ENCODE data around the gene ZNF74. TPM values are rescaled to one million over a fixed set of nuclear protein-coding genes. Genes with fewer than 3 reads are reported as not detected.

ZNF74 gene
- total RNA-seq, 1 donor from 2014 or later = 19.4 TPM

DNA sequence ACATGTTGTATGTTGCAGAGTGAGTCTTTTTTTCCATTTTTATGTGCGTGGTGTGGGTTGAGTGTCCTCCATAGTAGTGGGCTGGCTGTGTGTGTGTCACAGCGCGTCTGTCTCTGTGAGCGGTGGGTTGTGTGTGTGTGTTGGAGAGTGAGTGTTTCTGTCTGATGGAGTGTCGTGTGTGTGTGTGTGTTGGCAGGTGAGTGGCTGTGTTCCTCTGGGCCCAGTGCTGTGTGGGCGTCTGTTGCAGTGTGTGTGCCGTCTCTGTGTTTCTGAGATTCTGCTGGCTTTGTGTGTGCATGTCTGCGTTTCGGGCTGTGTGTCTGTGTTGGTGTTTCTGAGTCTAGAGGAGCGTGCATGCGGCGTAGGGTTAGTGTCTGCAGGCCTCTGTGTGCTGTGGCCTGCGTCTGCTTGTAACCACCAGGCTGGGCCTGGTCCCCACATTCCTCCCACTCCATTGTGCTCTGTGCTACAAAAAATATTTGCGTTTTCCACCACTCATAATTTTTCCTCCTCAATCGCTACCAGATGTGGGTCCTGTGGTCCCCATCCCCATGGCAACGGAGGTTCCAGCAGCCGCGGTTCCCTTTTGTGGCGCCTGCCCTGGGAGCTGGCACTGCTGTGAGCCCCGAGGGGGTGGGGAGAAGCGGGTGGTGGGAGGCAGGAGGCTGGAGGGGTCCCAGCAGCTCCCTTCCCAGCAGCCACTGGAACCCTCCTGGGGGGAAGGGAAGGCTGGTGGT is 28.5 kb downstream of the ZNF74 start:
- Histone ChIP-seq H3K4me3 (no peak overlapping the region), H3K79me2 (ENCODE audit: low read depth) (no peaks in the 10 kb centered on the region), H3K9me3 (ENCODE audit: low read depth) (no peaks in the 10 kb centered on the region), H3F3A (ENCODE audit: low read depth) (no peaks in the 10 kb centered on the region), H3K4me2 (no peak overlapping the region), H3K27me3 (peaks cover 16% of the 10 kb centered on the region), H3K27ac (no peak overlapping the region), H3K9ac (no peak overlapping the region), H3K36me3 (no peaks in the 10 kb centered on the region), H3K4me1 (no peaks in the 10 kb centered on the region), H2AFZ (replicated peaks) (no peak overlapping the region), H4K20me1 (ENCODE audit: low read depth) (no peaks in the 10 kb centered on the region)
- H3K4me3 Mint-ChIP-seq = no peak overlapping the region
- peaks cover 6% of the 10 kb centered on the region for H3K36me3 Mint-ChIP-seq
- no peaks in the 10 kb centered on the region for H3K9me3 Mint-ChIP-seq
- H3K27me3 Mint-ChIP-seq (ENCODE audit: insufficient read depth, low read depth) = peaks cover 2% of the 10 kb centered on the region
- no peak overlapping the region for H3K27ac Mint-ChIP-seq
- peak; percentile 11 for DNase-seq (ENCODE audit: low spot score)
- TF ChIP-seq EZH2phosphoT487 (IDR thresholded peaks at IDR 0.05) (no peak), EZH2 (IDR thresholded peaks at IDR 0.05) (no peak)
- TF ChIP-seq, protein P1, sequence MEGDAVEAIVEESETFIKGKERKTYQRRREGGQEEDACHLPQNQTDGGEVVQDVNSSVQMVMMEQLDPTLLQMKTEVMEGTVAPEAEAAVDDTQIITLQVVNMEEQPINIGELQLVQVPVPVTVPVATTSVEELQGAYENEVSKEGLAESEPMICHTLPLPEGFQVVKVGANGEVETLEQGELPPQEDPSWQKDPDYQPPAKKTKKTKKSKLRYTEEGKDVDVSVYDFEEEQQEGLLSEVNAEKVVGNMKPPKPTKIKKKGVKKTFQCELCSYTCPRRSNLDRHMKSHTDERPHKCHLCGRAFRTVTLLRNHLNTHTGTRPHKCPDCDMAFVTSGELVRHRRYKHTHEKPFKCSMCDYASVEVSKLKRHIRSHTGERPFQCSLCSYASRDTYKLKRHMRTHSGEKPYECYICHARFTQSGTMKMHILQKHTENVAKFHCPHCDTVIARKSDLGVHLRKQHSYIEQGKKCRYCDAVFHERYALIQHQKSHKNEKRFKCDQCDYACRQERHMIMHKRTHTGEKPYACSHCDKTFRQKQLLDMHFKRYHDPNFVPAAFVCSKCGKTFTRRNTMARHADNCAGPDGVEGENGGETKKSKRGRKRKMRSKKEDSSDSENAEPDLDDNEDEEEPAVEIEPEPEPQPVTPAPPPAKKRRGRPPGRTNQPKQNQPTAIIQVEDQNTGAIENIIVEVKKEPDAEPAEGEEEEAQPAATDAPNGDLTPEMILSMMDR (IDR thresholded peaks at IDR 0.05) = no peak
- H3K4me1 Mint-ChIP-seq = peaks cover 10% of the 10 kb centered on the region

DNA sequence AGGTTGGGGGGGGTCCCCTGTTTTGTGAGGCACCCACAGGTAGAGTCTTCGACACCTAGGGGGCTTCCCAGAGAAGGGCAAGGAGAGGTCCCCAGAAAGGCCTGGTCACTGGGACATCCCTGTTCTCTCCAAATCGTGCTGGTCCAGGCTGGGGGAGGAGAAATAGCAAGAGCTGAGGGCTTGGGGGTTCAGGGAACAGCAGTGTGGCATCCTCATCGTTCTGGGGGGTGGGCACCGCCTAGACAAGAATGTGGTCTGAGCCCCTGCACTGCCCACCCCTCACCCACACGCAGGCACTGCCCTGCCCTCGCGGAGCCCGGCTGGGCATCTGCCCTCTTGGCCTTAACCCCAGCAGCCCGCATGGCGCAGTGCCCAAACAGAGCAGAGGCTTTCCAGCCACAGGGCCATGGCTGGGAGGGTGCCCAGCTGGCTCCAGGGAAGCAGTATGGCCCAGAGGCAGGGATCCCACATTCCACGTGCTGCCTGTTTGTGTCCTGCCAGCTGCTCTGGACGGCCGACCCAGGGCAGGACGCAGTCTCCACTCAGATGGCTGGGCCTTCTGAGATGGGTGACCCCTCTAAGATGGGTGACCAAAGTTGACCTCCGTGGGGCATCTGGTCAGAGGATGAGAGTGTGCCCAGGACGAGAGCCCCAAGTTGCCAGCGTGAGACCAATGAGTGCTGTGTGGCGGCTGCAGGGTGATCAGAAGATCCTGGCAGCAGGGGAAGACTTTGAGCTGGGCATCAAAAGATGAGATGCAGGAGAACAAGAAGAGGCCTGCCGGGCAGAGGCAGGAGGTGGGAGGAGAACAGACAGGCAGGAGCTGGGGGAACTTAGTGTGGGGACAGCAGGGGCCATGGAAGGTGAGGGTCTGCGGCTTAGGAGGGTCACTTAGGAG is 29.3 kb downstream of the ZNF74 start:
- H3K4me3 Mint-ChIP-seq = no peak overlapping the region

DNA sequence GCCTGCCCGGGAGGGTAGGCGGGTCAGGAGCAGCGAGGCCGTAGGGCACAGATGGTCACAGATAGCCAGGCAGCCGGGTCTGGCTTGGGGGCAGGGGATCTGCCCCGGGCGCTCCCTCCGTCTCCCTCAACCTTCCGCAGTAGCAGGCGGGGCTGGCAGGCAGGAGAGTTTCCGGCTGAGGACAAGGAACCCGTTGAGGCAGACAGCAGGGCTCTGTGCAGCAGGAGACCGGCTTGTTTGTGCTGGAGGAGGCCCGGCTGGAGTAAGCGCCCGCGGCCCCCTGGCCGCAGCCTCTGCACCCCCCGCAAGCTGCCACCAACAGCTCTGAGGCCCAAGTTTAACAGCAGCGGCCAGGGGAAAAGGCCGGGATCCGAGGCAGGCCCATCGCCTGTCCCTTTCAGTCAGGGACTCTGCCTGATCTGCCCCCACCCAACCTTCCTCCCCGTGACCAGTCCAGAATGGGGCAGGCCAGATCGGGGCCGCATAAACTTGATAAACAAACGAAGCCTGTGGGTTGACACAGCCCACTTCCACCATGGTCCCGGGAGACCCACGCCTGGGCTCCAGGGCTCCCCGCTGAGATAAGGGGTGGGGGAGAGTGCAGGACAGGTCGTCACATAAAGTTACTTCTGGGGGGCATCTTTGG is 30.1 kb downstream of the ZNF74 start:
- DNase-seq (ENCODE audit: low spot score) = peak; percentile 3
- Histone ChIP-seq H3K9ac (no peak overlapping the region), H3K4me3 (no peak overlapping the region), H3K79me2 (ENCODE audit: low read depth) (no peaks in the 10 kb centered on the region), H3K9me3 (ENCODE audit: low read depth) (no peaks in the 10 kb centered on the region), H3K27me3 (peaks cover 23% of the 10 kb centered on the region), H3F3A (ENCODE audit: low read depth) (no peaks in the 10 kb centered on the region), H3K27ac (no peak overlapping the region), H3K36me3 (no peaks in the 10 kb centered on the region), H2AFZ (replicated peaks) (no peak overlapping the region), H4K20me1 (ENCODE audit: low read depth) (peaks cover 8% of the 10 kb centered on the region), H3K4me1 (no peaks in the 10 kb centered on the region), H3K4me2 (no peak overlapping the region)
- Mint-ChIP-seq H3K9me3 (peaks cover 1% of the 10 kb centered on the region), H3K27me3 (ENCODE audit: insufficient read depth, low read depth) (peaks cover 10% of the 10 kb centered on the region), H3K27ac (no peak overlapping the region), H3K36me3 (peaks cover 8% of the 10 kb centered on the region), H3K4me3 (no peak overlapping the region), H3K4me1 (peaks cover 10% of the 10 kb centered on the region)
- no peak for TF ChIP-seq EZH2phosphoT487 (IDR thresholded peaks at IDR 0.05)
- TF ChIP-seq, protein P1 (IDR thresholded peaks at IDR 0.05) = no peak
- TF ChIP-seq EZH2 (IDR thresholded peaks at IDR 0.05) = no peak

More for the DNA sequence above, 29.3 kb downstream of the ZNF74 start:
- Histone ChIP-seq H3K4me3 (no peak overlapping the region), H3F3A (ENCODE audit: low read depth) (no peaks in the 10 kb centered on the region), H3K79me2 (ENCODE audit: low read depth) (no peaks in the 10 kb centered on the region), H3K4me1 (no peaks in the 10 kb centered on the region), H3K36me3 (no peaks in the 10 kb centered on the region), H3K9ac (no peak overlapping the region), H3K27me3 (peaks cover 23% of the 10 kb centered on the region), H3K9me3 (ENCODE audit: low read depth) (no peaks in the 10 kb centered on the region), H2AFZ (replicated peaks) (no peak overlapping the region), H3K4me2 (no peak overlapping the region), H4K20me1 (ENCODE audit: low read depth) (peaks cover under 1% of the 10 kb centered on the region), H3K27ac (no peak overlapping the region)
- H3K9me3 Mint-ChIP-seq = no peaks in the 10 kb centered on the region
- no peak for DNase-seq (ENCODE audit: low spot score)
- no peak for TF ChIP-seq EZH2phosphoT487 (IDR thresholded peaks at IDR 0.05)
- TF ChIP-seq EZH2 (IDR thresholded peaks at IDR 0.05) = no peak
- TF ChIP-seq, protein P1 (IDR thresholded peaks at IDR 0.05) = no peak
- peaks cover 2% of the 10 kb centered on the region for H3K27me3 Mint-ChIP-seq (ENCODE audit: insufficient read depth, low read depth)
- H3K36me3 Mint-ChIP-seq = peaks cover 6% of the 10 kb centered on the region
- H3K27ac Mint-ChIP-seq = no peak overlapping the region
- H3K4me1 Mint-ChIP-seq = peaks cover 10% of the 10 kb centered on the region

All from neural progenitor cell (in vitro differentiated cells).